Prostate gland (tissue), 2 donors: Measurements from ENCODE around the gene SMIM35. TPM values are rescaled to one million over a fixed set of nuclear protein-coding genes. Genes with fewer than 3 reads are reported as not detected.

Experiments
- DNase-seq: peaks from one replicate; pipeline ENCODE4 v3.0.0-alpha.2; 2019; ENCODE audit warnings: low spot score
- H3K27ac ChIP-seq, 2 donors: fragments of 200-600 bp; sonication (generic); 2 replicates each; pipeline ENCODE4 v1.5.1; 2017 to 2019
- H3K27me3 ChIP-seq: fragments of 200-600 bp; sonication (generic); replicated peaks from 2 replicates; pipeline ENCODE4 v1.5.1; 2019; ENCODE audit not compliant: insufficient read depth
- H3K36me3 ChIP-seq, 2 donors: fragments of 200-600 bp; sonication (generic); 1 replicate in 1 of 2; 2 replicates in 1 of 2; pipeline versions ENCODE4 v1.5.1 to v1.8.1; 2017 to 2019
- H3K4me1 ChIP-seq: fragments of 200-600 bp; sonication (generic); replicated peaks from 2 replicates; pipeline ENCODE4 v1.5.1; 2019
- H3K4me3 ChIP-seq, 2 donors: fragments of 200-600 bp; sonication (generic); 2 replicates each; pipeline ENCODE4 v1.5.1; 2017 to 2019
- H3K9me3 ChIP-seq: fragments of 200-600 bp; sonication (generic); 2 replicates; pipeline ENCODE4 v1.5.1; 2017
- CTCF ChIP-seq, 4 experiments: fragments of 200-600 bp in 2 of 4; fragments of 450-650 bp in 2 of 4; sonication (generic) in 2 of 4; IDR thresholded peaks; 1 replicate in 3 of 4; 2 replicates in 1 of 4; pipeline ENCODE4 v1.5.1; 2016 to 2019; ENCODE audit warnings: antibody characterized with exemption in 4 of 4, mild to moderate bottlenecking in 2 of 4, moderate library complexity in 2 of 4
- POLR2A ChIP-seq: fragments of 450-650 bp; IDR thresholded peaks from one replicate; pipeline ENCODE4 v1.6.1; 2016; ENCODE audit warnings: antibody characterized with exemption, mild to moderate bottlenecking
- POLR2AphosphoS5 ChIP-seq: sonication (generic); formaldehyde crosslinking; IDR thresholded peaks from one replicate; pipeline ENCODE4 v1.6.1; 2017; ENCODE audit warnings: antibody characterized with exemption
- WGBS: methylation state at CpG from one replicate; pipeline ENCODE4 v1.1.5; 2018; 5-methylcytosine and 5-hydroxymethylcytosine counted together
- intact Hi-C: fragments of 100-400 bp; cut with DNase I; formaldehyde crosslinking; loops from one replicate; pipeline ENCODE4 v1.14.2; 2022
- total RNA-seq, 2 donors: library from RNA; depleted of rRNA; stranded (reverse); fragments of >200 nt; gene quantifications; one replicate each; pipeline ENCODE4 v1.1.0, GENCODE V29; 2016

SMIM35 gene
- total RNA-seq, 2 donors from 2014 or later, result 0.09 TPM; not detected in 1

- 88% methylated on average over 10 of the region's 10 CpGs for WGBS
- H3K36me3 ChIP-seq, result no peaks in the 10 kb centered on the region
- intact Hi-C loops, result no loop called here
- no peaks in the 10 kb centered on the region for H3K4me1 ChIP-seq
- TF ChIP-seq POLR2AphosphoS5 (no peak), CTCF (IDR thresholded peaks at IDR 0.05) (no peak), POLR2A (no peak)
- H3K9me3 ChIP-seq, result no peaks in the 10 kb centered on the region
- H3K27ac ChIP-seq, result no peak overlapping the region
- DNase-seq, result no peak
- no peak overlapping the region for H3K4me3 ChIP-seq
- no peaks in the 10 kb centered on the region for H3K27me3 ChIP-seq
Observed at GRCh38 chr11:118133816-118134215, 47.1 kb upstream of the SMIM35 start.

GRCh38 chr11:118132385-118133151 is 45.8 kb upstream of the SMIM35 start:
- Histone ChIP-seq H3K9me3 (no peaks in the 10 kb centered on the region), H3K4me1 (no peaks in the 10 kb centered on the region), H3K36me3 (no peaks in the 10 kb centered on the region), H3K4me3 (no peak overlapping the region), H3K27ac (no peak overlapping the region), H3K27me3 (no peaks in the 10 kb centered on the region)
- 65% methylated on average over 15 of the region's 15 CpGs for WGBS
- DNase-seq, result no peak
- intact Hi-C loops, result no loop called here
- TF ChIP-seq CTCF (IDR thresholded peaks at IDR 0.05) (no peak), POLR2A (no peak), POLR2AphosphoS5 (no peak)

GRCh38 chr11:118129471-118130172 is 42.9 kb upstream of the SMIM35 start:
- Histone ChIP-seq H3K27ac (no peak overlapping the region), H3K36me3 (no peaks in the 10 kb centered on the region), H3K9me3 (no peaks in the 10 kb centered on the region), H3K4me1 (no peaks in the 10 kb centered on the region), H3K27me3 (no peaks in the 10 kb centered on the region), H3K4me3 (no peak overlapping the region)
- WGBS, result 78% methylated on average over 6 of the region's 6 CpGs
- no peak for DNase-seq
- intact Hi-C loops, result no loop called here
- TF ChIP-seq POLR2AphosphoS5 (no peak), CTCF (IDR thresholded peaks at IDR 0.05) (no peak), POLR2A (no peak)

GRCh38 chr11:118128721-118129470 is 42.1 kb upstream of the SMIM35 start:
- Histone ChIP-seq H3K27ac (no peak overlapping the region), H3K27me3 (no peaks in the 10 kb centered on the region), H3K36me3 (no peaks in the 10 kb centered on the region), H3K4me1 (no peaks in the 10 kb centered on the region), H3K4me3 (no peak overlapping the region), H3K9me3 (no peaks in the 10 kb centered on the region)
- TF ChIP-seq CTCF (IDR thresholded peaks at IDR 0.05) (no peak), POLR2A (no peak), POLR2AphosphoS5 (no peak)
- intact Hi-C loops, result no loop called here
- WGBS, result 61% methylated on average over 11 of the region's 11 CpGs
- no peak for DNase-seq
